ENCODE measurements around the gene CCND1.

Gene CCND1

DNA sequence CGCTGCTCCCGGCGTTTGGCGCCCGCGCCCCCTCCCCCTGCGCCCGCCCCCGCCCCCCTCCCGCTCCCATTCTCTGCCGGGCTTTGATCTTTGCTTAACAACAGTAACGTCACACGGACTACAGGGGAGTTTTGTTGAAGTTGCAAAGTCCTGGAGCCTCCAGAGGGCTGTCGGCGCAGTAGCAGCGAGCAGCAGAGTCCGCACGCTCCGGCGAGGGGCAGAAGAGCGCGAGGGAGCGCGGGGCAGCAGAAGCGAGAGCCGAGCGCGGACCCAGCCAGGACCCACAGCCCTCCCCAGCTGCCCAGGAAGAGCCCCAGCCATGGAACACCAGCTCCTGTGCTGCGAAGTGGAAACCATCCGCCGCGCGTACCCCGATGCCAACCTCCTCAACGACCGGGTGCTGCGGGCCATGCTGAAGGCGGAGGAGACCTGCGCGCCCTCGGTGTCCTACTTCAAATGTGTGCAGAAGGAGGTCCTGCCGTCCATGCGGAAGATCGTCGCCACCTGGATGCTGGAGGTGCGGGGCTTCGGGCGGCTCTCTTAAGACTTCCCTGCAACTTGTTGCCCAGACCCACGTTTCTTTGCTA is at the start of gene CCND1:
Gene CCND1, plus strand, starts transcription at position 162 of the 587 bp plus-strand sequence. Its CDS starts 158 bp downstream, at position 320.
- peak; percentile 86 for DNase-seq (ENCODE audit: low spot score)

- DNase-seq (ENCODE audit: low spot score) = no peak
Observed at GRCh38 chr11:69592986-69593650, 47.8 kb upstream of the CCND1 start.

DNA sequence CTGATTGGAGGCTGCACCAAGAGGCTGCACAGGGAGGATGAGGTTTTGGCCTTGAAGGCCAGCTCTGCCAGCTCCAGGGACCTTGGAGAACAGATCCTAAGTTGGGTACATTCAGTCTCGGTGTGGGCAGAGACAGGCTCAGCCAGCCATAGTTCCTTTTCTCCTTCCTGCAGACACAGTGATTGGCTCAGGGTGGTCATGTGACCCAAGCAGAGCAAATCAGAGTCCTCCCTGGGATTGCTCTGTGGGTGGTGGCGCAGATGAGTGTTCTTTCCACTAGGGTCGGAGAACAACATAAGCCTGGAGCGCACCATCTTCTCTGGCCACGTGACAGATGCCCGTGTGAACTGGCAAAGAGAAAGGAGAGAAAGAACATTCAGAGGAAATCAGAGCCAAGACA is 47.1 kb upstream of the CCND1 start:
- DNase-seq (ENCODE audit: low spot score) = no peak

DNA sequence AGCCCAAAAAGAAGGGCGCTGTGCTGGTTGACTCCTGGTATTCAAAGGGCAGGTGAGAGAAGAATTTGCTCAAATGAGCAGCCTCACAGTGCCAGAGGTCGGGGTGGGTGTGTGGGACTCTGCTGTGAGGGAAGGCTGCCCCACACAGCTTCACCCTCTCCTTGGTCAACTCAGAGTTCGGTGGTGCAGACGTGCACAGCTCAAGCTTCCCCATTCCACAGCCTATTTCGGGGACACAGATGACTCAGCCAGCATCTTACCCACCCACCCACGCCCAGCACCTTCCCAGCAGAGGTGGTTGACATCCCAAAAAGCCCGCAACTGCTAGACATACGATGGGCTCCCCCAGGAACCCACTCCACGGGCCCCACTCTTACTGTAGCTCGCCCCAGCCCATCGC is 46.5 kb upstream of the CCND1 start:
- no peak for DNase-seq (ENCODE audit: low spot score)

DNA sequence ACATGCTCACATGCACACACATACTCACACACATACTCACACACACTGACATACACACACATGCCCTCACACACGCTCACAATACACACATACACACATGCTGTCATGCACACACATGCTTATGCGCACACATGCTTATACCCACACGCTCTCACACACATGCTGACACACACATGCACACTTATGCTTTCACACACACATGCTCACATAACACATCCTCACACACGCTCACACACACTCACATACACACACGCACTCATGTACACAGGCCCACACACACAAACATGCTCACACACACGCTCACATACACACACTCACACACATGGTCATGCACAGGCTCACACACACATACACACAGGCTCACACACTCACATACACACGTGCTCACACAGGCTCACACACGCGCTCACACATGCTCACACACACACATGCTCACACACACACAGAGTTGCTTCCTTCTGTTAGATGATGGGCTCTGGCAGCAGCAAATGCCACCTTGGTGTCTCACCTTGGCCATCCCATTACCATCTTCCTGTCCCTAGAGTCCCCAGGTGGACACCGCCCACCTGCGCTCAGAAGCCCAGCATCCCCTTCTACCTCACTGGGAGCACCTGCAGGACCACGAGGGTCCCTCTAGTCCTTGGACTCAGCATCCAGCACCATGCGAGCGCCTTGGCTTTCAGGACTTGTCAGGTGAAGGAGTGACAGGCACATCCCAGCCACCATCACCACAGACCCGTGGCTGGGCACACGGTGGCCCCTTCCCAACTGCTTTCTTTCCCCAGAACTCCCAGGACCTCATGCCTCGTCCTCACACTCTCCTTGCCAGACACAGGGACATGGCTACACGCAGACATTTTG is 44.9 kb upstream of the CCND1 start:
- no peak for DNase-seq (ENCODE audit: low spot score)

DNA sequence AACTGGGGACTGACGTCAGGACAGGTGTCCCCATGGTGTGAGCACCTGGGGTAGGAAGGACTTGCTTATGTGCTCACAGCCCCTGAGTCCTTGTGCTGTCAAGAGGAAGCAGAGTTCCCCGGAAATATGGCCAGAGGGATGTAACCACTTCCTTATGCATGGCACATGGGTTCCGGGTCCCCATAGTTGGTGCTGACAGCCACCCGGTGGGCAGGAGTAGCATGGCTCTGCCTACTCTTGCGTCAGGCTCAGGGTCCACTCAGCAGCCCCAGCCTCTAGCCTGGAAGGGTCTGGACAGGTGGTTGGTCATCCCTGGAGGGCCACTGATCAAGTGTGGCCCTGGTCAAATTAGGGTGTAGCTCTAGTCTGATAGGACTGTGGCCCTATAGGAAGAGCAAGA is 42.8 kb upstream of the CCND1 start:
- no peak for DNase-seq (ENCODE audit: low spot score)

DNA sequence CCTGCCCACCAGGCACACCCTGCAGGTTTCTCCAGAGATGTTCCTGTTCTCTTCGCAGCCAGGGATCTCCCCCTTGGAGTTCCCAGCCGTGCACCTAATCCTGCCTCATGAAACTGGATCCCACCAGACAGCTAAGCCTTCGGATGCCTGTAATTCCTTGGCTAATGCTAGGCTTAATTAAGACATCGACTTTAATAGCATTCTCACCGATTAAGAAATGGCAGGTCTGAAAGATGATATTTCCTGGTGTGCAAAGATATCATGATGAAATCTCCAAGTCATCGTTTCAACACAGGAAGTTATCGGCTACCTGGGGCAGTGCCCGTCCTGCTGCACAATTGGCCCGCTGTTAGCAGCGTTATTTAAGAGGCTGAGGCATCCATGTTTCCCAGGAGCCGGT is 41.5 kb upstream of the CCND1 start:
- peak; percentile 49 for DNase-seq (ENCODE audit: low spot score)

- no peak for DNase-seq (ENCODE audit: low spot score)
Observed at GRCh38 chr11:69600001-69600400, 41.0 kb upstream of the CCND1 start.

DNA sequence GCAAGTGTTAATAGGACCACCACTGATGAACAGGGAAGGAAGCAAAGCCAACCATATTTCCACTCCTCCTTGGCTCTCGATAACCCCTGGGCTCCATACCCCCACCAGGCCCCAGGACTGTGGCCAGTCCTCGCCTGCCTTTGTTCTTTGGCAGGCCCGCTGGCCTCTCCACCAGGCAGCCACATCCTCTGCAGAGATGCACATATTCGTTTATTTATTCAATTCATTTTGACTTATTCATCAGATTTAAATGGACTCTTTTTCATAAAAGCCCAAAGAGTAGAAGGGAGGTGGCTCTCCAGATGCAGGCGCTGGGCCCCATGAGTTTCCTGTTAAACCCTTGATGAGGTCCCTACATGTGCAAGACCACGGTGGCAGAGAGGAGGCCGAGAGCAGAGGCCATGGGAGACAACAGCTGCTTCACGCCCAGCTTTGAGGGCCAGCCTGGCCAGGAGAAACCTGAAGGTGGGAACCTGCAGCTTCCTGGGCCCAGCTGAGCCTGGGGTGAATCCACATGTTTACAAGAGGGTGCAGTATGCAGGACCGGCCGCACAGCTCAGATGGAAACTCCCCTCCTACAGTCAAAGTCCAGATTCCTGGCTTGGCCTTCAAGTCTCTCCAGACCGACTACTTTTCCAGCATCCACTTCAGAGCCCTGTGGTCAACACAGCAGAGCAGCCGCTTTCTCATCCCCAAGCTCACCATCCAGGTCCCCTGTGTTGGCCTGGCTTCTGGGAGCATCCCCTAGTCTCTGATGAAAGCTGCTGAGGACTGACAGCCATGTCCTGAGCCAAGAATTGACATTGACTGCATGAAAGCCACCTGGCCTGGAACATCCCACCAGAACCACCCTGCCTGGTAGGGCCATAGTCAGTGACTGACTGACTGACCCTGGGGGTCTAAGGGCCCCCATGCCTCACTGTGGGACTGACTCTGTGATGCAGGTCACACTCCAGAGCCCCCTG is 39.7 kb upstream of the CCND1 start:
- no peak for DNase-seq (ENCODE audit: low spot score)

DNA sequence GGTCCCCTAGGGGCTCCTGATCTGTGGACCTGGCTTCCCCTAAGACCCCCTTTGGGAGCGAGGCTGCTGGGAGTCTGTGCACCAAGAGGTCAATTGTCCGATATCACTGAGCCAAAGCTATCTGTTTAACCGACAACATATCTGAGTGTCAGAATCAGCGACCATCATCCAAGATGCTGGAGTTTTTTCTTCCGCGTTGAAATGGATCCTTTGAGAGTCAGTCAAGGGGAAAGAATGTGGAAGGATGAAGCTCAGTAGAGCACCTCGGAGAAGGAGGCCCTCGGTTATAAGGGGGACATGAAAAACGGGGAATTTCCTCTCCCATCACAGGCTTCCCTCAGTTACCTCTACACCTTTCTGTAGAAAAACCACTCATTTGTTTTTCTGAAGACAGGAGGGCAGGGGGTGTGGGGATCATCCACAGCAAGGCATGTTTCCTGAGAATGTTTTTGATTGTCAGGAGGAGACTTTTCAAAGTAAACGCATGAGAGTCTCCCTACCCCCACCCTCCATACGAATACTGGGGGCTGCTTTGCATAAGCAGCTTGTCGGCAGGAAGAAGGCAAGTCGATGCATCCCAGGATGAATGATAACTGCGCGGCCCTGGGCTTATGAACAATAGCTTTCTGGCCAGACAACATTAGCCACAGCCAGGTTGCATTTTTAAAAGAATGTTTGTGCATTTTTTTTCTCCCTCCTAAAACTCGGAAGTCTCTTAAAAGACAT is 37.7 kb upstream of the CCND1 start:
- DNase-seq (ENCODE audit: low spot score) = no peak

DNA sequence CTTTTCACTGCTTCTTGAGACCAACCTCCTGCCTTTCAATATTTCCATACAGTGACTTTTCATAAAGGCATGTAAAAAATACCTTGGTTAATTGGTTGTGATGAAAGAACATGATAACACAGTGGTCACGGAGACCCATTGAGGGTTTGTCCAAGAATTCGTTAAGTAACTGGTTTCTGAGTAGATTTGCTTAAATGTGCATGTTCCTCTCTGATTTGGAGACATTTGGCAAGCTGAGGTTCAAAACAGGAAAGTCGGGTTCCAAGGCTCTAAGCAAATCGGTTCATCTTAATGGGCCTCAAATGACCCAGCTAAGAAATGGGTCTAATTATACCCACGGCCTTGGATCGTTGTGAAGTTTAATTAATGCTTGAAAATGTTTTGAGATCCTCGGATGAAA is 36.9 kb upstream of the CCND1 start:
- no peak for DNase-seq (ENCODE audit: low spot score)

- DNase-seq (ENCODE audit: low spot score) = peak; percentile 4
Observed at GRCh38 chr11:69605737-69606526, 35.0 kb upstream of the CCND1 start.

DNA sequence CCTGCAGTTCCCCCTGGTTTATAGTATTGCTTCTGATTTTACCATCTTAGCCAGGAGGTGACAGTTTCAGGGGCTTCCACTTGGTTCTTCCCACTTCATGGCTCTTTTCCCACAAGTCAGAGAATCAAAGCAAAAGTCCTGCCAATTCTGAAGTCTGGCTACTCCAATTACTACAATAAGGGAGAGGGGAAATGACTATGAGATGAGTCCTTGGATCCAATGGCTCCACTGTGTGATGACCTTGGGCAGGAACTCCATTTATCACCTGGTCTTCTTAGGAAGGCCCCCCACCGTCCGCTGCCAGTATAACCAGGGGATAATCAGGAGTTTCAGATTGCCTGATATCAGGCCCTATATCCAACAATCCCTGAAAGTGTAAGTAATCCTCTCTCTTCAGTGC is 31.6 kb upstream of the CCND1 start:
- no peak for DNase-seq (ENCODE audit: low spot score)

DNA sequence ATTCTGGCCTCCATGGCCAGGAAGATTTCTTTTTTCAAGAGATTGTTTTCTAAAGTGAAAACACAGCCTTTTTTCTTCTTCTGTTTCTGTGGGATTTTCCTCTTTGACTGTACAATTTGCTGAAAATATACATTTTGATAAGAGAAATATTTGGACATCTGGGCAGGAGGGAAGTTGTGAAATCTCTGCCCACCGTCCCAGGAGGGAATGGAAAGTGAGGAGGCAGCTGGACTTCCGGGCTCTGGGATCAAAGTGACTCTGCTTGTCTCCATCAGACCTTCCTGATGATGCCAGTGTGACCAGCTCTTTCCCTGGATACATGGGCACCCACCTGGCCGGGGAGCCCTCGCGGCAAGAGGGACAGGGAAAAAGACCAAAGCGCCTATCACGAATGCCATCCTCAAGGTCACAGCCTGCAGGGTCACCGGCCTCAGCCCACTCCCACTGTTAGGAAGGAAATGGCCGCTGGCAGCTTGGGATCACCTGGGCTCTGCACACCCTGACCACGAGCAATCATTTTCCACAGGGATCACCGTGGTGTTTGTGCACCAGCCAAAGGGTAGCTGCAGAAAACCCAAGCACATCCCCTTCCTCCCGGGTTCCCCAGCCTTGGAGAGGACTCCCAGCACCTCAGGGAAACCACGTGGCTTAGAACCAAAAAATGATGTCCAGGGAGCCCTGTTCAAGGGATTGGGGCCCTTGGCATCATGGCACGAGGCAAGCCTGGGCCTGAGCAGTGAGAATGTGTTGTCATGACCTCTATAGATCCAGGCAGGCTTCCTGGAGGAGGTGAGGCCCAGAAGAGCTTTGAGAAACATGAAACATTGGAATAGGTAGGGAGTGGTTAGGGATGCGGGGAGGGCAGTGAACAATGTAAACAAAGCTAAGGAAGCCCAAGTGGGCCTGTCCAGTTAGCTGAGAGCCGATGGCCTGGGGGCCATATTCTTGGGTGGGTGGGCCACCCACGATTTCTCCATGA is 29.1 kb upstream of the CCND1 start:
- no peak for DNase-seq (ENCODE audit: low spot score)

DNA sequence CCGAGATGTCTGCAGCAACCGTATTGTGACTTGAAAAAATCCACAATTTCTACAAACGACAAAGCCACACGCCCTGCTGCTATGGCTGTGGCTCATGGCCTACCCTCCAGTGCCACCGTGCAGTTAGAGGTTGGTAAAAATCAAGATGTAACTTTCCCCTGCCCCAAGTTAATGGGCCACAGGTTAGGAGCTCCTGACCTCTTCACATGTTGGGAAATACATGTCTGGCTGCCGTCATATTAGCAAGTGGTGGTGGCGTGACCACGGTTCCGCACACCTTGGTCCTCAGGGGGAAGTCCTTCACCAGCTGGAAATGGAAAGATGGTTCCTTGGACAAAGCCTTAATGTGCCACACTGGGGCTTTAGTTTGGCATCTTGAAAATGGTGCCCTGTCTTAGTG is 27.4 kb upstream of the CCND1 start:
- no peak for DNase-seq (ENCODE audit: low spot score)

DNA sequence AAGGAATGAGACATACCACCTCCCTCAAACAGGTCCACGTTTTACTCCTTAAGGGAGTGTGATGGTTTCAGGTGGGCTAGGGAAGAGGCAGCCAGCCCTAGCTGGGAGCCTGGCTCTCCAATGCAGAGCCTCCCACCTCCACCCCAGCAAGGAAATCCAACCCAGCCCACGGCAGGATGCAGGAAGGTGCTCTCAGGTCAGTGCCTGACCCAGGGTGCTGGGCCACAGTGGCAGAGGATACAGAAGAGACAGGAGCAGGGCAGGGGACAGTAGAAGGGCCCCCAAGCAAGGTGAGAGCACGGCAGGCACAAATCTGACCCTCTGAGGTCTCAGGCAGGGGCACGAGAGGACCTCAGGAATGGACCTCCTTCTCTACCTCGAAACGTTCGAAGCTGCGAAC is 26.9 kb upstream of the CCND1 start:
- no peak for DNase-seq (ENCODE audit: low spot score)

DNA sequence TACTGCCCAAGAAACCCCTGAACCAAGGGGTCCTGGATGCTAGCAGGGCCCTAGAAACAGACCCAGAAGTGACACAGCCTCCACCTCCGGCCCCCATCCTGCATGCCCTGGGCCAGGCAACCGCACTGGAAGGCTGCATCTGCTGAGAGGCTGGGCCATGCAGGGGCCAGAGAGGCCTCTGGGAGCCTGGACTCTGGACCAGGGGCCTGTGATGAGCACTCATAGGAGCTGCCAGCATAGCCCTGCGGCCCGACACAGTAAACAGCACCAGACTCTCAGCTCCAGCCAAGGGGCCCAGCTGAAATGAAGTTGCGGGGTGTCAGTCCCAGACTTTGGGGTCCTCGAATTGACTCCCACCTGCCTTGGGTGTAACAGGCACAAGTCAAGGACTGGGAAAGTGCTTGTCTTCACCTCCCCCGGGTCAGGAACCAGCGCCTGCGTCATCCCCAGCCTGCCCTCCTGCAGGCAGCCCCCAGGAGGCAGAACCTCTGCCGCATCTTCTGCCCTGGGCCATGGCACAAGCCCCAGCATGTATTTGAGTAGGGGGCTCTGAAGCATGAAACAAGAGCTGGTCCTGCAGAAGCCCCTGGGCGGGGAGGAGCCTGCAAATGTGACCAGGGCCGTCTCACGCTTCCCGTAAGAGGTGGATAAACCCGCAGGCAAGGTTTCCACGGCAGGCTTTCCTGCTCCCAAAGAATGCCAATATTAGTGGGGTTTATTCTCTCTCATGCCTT is 25.2 kb upstream of the CCND1 start:
- DNase-seq (ENCODE audit: low spot score) = no peak

GRCh38 chr11:69617220-69617619 is 23.7 kb upstream of the CCND1 start:
- DNase-seq (ENCODE audit: low spot score) = no peak

DNA sequence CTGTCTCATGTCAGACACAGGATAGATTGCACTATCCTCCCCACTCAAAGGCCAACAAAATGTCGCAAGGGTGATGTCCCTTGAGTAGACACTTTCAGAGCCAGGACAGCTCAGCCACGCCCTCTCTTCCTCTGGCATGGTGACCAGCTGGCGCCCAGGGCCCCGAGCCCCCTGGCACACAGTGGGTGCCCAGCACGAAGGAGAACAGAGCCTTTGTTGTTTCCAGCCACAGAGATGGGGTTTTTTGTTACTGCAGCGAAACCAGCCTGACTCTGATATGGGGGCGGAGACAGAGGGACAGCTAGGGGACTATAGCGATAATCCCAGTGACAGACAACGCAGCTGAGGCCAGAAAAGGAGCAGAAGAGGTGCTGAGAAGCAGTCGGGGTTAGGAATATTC is 23.3 kb upstream of the CCND1 start:
- no peak for DNase-seq (ENCODE audit: low spot score)

Data from AG20443 (cell line).